OCI-LY1 (cell line): Measurements from ENCODE around the gene RPH3AL.

ENCODE experiments used
- EZH2 ChIP-seq: fragments of 200-600 bp; sonication (generic), shearing (Covaris generic); IDR thresholded peaks from 2 replicates; pipeline ENCODE4 v1.8.0; 2017; ENCODE audit warnings: borderline replicate concordance, mixed run types, mild to moderate bottlenecking, antibody characterized with exemption, low read length, moderate library complexity, mixed read lengths
- TF ChIP-seq, protein P1 (sequence below): fragments of 200-600 bp; sonication (generic), shearing (Covaris generic); IDR thresholded peaks from 2 replicates; pipeline ENCODE4 v1.5.1; 2017; ENCODE audit warnings: mild to moderate bottlenecking, antibody characterized with exemption, low read length, moderate library complexity, mixed read lengths

DNA sequence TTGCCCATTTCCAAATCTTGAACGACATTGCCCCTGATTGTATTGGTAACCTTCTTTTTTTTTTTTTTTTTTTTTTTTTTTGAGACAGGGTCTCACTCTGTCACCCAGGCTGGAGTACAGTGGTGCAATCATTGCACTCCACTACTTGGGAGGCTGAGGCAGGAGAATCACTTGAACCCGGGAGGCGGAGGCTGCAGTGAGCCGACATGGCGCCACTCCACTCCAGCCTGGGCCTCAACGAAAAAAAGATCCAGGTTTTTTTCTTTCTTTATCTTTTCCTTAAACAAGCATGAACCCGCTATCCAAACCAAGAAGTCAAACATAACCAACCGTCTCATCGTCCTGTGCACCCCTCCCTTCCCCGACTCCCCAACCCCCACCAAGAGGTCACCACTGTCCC, 47.6 kb upstream of the RPH3AL start:
- TF ChIP-seq, protein P1, sequence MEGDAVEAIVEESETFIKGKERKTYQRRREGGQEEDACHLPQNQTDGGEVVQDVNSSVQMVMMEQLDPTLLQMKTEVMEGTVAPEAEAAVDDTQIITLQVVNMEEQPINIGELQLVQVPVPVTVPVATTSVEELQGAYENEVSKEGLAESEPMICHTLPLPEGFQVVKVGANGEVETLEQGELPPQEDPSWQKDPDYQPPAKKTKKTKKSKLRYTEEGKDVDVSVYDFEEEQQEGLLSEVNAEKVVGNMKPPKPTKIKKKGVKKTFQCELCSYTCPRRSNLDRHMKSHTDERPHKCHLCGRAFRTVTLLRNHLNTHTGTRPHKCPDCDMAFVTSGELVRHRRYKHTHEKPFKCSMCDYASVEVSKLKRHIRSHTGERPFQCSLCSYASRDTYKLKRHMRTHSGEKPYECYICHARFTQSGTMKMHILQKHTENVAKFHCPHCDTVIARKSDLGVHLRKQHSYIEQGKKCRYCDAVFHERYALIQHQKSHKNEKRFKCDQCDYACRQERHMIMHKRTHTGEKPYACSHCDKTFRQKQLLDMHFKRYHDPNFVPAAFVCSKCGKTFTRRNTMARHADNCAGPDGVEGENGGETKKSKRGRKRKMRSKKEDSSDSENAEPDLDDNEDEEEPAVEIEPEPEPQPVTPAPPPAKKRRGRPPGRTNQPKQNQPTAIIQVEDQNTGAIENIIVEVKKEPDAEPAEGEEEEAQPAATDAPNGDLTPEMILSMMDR, result no peak
- TF ChIP-seq EZH2, result no peak
